Stimulated activated CD8-positive, alpha-beta memory T cell treated with anti-CD3 and anti-CD28 coated beads, Interleukin-15, amount 100 ng/mL, for 1 hour (primary cell): ENCODE data around the gene LSS.
"Not testable (repeated sequence)": the region's sequence is repeated elsewhere in the genome, so short reads cannot be mapped to it uniquely, and the experiment has no call there.

Source experiments
- DNase-seq: peaks from one replicate; pipeline ENCODE4 v3.0.0-alpha.2; 2020; ENCODE audit warnings: low read depth

LSS gene

DNA sequence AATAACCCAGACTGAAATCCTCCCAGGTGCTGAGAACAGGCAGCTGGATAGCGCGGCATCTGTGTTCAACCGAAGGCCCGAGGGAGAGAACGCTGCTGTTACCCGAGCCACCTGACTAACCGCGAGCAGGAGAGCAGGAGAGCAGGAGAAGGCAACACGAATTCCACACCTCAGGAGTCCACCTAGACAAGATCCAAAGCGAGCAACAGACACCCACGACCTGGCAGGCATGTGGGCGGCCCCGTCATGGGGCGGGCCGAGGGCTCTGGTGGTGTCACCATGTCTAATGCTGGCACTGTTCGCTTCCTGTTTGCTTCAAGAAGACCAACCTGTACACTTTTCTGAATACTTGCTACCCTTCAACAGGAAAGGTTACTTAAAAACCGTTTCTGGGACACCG, 23.4 kb downstream of the LSS start:
- DNase-seq, result no peak

DNA sequence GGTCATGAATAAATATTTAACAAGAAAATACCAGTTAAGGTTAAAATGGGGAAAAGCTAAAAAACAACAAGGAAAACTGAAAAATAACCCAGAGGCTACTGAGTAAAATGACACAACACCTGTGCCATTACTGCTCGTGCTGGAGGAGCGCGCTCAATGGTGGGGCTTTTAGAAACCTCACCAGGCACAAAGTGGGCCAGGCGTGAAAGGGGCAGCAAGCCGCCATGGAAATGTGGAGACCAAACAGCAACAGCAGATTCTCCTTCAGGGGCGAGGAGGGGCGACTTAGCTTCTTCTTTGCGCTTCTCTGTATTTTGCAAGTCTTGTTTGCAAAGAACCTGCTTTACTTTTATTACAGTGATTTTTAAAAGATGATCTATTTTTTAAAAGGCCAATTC, 25.4 kb downstream of the LSS start:
- no peak for DNase-seq

DNA sequence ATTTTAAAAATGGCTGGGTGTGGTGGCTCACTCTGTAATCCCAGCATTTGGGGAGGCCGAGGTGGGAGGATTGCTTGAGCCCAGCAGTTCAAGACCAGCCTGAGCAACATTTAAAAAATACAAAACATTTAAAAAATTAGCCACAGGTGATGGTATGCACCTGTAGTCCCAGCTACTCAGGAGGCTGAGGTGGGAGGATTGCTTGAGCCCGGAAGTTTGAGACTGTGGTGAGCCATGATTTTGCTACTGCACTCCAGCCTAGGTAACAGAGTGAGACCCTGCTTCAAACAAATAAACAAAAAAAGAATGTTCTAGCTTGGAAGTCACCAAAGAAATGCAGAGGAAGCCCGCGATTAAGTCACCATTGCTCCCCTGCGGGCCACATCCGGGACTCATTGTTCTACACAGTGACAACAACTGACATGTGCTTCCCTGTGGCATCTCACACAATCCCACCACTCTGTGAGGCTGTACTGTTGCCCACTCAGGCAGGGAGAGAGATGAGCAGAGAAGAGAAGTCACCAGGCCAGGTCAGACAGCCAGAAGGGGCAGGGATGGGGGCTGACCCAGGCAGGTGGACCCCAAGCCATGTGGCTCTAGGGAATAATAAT, 25.9 kb downstream of the LSS start:
- DNase-seq, result no peak

DNA sequence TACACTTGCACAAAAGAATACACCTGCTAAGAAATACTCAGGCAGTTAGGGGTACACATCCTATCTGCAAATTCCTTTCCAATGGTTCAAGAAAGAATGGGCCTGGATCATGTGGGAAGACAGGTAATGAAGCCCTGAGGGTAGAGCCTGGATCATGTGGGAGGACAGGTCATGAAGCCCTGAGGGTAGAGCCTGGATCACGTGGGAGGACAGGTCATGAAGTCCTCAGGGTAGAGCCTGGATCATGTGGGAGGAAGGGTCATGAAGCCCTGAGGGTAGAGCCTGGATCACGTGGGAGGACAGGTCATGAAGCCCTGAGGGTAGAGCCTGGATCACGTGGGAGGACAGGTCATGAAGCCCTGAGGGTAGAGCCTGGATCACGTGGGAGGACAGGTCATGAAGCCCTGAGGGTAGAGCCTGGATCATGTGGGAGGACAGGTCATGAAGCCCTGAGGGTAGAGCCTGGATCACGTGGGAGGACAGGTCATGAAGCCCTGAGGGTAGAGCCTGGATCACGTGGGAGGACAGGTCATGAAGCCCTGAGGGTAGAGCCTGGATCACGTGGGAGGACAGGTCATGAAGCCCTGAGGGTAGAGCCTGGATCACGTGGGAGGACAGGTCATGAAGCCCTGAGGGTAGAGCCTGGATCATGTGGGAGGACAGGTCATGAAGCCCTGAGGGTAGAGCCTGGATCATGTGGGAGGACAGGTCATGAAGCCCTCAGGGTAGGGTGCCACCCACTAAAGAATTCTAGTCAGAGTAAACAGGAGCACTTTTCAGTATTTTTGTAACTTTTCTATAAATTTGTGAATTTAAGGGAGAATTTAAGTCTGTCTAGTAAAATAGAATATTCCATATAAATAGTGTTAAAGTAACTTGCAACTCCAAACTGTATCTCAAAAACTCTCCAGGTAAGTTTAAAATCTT, 27.4 kb downstream of the LSS start:
- DNase-seq, result not testable (repeated sequence)

DNA sequence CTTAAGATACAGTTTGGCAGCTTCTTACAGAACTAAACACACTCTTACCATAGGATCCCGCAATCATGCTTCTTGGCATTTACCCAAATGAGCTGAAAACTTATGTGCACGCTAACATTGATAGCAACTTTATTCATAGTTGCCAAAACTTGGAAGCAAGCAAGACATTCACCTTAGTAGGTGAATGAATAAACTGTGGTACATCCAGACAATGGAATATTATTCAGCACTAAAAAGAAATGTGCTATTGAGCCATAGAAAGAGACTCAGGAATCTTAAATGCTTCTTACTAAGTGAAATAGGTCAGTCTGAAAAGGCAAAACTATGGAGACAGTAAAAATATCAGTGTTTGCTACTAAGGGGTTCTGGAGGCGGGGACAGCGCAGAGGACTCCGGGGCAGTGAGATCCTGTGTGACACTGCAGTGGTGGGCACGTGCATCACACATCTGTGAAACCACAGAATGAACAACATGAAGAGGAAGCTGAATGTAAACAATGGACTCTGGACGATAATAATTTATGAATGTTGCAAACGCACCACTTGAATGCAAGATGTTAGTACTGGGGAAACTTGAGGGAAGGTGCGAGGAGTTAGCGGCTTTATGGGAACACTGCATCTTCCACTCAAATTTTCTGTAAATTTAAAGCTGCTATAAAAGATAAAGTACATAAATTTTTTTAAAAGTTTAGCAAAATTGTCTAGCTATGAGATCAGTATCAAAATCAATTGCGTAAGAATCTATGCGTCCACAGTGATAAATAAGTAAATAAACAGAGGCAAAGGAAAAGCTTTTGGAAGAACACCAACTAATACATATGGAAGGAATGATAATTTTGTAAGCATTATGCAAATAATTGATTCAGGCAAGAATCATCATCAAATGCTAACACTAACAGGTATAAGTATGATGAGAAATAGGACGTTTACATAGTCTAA, 28.9 kb downstream of the LSS start:
- DNase-seq, result no peak

DNA sequence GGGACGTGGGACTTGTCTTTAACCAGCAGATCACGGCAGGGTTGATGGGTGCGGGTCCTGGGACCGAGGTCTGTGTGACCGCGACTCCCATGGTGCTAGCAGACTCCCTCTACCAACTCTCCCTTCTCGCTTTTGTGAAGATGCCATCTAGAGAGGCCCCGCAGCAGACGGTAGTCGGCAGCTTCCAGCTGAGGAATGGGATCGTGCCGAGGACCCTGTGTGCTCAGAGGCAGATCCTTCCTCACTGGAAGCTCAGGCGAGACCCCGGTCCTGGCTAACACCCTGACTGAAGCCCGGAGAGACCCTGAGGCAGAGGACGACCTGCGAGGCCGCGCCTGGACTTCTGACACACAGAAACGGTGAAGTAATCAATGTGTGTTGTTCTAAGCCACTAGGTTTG, 31.8 kb downstream of the LSS start:
- DNase-seq, result no peak

DNA sequence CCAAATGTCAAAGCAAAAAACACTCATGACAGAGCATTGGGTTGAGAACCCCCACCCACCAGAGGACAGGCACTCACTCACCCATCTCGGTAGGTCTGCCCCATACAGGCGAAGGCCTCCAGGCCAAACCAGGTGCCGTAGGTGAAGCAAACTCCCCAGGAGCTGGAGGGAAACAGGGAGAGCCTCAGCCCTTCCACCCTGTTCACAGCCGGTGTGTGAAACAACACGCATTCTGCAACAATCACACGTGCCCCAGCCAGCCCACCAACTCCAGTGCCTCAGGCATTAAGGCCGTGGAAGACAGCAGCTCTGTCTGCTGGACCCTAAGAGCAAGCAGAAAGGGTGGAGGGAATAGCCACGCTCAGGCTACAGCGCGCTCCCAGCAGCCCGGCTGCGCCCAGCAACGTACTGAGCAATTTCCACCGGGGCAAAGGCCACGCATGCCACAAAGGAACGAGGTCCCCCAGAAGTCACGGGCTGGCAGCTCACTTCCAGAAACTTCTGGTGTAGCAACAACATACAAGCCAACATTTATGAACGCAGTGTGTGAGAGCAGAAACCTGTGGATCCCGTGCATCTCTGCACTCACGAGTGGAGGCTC, 32.9 kb downstream of the LSS start:
- DNase-seq, result no peak

DNA sequence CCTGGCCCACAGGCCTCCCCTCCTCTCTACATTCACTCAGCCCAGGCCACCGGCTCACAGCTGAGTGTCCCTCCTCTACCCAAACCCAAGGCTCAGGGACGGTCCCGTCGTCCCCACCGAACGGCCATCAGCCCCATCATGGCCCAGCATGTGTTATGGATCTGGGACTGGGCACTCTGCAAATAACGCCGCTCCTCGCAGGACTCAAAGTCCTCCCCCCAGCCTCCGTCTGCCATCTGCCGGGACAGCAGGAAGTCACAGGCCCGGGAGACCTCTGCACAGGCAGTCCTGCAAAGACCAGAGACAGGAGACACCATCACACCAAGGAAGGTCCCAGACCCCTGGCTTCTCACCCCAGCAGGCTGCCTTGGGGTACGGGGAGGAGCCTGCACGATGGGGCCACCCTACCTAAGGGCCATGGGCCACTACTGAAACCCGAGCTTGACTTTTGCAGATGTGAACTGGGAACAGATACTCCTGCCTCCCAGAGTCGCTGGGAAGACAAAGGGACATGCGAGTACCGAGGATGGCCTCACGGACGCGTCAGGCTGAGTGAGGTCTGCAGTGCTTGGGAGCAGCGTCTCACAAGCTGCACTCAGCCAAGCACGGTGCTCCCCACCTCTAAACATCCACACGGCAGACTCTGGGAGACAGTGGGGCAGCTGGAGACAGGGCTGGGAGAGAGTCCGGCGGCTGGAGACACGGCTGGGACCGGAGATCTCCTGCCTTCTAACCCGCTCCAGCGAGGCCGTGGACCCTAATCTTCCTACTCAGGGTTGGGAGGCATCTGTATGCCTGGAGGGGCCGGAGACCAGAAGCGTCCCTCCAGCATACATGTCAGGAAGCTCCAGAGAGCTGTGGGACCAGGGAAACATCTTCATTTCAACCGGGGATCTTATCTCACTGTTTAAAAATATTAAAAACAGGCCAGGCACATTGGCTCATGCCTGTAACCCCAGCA, 33.9 kb downstream of the LSS start:
- no peak for DNase-seq

DNA sequence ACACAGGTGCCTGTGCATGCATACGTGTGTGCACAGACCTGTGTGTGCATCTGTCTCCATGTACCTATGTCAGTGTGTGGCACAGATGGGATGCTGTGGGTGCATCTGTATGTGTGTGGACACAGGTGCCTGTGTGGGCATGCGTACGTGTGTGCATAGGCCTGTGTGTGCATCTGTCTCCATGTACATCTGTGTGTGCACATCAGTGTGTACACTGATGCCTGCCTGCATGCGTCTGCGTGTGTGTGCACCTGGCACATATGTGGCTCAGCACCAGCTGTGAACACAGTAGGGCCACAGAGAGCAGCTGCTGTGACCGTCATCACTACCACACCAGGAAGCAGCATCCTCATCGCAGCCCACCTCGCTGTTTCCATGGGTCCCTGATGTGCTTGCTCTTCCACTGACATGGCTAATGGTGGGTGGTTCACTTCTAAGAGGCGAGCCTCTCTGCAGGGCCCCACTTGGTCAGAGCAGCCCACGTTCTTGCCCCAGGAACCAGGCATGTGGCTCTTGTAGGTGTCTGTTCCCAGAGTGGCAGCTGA, 34.7 kb downstream of the LSS start:
- no peak for DNase-seq

DNA sequence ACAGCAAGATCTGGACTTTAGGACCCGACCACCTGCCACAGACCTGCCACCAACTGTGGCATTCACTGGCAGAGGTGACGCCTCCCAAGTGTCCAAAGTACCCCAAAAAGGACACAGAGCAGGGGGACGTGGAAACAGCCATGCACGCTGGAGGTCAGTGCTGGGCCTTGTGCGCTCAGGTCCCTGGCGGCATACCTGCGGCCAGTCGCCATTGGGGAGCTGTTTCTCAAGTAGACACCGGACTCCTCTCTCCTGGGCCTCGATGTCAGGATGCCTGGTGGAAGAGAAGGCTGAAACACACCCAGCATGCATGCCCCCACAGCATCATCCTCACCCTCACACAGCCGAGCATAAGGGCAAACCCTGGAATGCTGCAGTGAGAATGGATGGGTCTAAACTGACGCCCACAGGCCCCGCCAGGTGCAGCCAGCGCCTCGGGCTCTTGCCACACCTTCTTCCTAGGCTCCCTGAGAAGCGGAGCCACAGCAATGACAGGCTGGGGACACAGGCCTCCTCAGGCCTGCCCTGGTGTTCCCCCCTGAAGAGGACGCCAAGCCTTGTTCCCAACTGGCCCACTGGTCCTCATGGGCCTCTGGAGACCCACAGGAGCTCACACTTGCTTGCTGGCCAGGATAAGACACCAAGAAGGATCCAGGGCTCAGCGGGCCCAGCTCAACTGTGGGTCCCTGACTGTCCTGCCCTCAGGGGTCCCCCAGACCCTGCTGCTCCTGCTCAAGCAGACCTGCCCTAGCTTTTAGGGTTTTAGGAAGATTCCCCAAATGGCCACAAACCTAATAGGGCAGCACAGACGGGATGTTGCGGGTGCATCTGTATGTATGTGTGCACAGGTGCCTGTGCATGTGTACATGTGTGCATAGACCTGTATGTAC, 36.6 kb downstream of the LSS start:
- no peak for DNase-seq

DNA sequence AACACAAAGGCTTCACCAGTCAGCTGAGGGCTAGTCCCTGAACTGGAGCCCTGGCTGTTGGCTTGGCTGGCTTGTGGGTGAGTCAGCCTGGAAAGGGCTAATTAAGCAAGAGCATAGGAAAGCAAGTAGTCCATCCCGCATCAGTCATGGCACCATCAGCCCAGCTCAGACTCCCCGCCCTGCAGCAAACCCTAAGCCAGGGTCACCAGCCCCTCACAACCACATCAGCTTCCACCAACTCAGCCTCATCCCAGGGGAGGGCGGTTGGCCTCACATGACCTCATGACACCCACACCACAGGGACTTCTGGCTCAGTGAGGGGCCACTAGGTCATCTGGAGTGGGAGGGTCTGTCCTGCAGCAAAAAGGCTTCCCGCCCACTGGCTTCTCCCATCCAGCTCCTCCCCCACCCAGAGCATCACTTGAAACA, 37.3 kb downstream of the LSS start:
- no peak for DNase-seq

DNA sequence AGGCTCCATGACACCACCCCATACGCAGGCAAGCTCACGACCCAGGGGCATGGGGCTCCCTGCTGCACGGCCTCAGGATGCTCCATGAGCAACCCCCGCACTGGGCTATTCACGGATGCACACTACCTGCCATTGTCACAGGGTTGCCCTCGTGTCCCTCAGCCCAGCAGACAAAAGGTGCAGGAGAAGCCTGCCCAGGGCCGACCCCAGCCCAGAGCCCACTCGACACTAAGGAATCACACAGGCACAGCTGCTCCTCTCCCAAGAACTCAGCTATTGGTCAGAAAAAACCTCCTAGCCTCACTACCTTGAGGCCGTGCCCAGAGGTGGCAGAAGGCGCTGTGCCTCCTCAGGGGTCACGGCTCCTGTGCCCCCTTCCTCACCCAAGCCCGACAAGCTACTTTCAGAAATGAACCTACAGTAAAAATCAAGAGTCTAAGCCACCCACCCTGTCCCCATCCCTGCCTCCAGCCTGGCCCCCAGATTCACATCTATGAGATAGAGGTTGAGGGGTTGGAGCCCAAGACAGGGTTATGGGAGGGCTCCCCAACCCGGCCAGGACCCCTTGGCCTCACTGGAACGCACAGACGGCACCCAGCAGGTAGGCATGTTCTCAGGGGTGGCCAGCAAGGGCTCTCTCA, 38.0 kb downstream of the LSS start:
- no peak for DNase-seq

DNA sequence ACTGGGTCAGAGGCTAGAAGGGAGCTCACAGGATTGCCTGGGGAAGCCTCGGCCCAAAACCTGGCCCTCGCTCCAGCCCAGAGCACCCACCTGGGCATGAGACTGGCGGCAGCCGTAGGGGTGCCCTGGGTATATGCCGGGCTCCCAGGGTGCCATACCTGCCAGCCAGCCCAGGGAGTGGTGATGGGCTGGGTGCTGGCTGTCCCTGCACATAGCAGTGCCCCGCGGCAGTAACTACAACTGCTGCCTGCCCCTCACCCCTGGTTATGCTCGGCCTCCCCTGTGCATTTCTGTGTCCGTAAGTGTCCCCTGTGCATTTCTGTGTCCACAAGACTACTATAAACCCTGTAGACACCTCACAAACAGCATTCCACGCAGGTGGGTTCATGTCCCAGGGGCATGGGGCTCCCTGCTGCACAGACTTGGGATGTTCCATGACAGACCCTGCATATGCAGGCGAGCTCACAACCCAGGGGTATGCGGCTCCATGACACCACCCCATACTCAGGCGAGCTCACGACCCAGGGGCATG, 38.5 kb downstream of the LSS start:
- no peak for DNase-seq

DNA sequence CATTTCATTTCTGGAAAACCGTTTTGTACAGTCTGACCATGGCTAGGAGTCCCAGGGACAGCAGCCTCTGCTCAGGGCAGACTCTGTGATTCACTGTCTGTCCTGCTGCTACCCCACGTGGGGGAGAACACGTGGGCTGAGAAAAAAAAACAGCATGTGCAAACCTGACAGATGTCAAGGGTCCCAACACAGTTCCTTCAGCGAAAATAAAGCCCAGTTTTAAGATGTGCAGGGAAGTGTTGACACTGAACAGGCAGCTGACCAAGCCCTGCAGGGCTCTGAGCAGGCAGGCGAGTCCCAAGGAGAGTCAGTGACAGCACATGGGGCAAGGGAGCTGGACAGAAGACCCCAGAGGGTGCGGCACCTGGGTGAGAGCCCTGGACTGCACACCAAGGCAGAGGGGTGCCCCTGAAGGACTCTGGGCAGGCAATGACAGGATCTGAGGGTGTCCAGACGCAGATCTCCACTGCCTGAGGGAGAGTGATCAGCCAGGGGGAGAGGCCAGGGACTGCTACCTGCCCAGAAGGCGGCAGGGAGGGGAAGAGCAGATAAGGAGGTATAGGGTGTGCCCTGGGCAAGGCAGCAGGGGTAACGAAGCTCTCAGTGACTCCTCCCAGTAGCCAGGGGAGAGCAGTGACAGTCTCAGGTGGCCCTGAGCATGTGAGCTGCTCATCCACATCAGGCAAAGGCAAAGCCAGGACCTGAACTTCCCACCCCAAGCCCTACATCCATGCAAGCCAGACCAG, 39.2 kb downstream of the LSS start:
- DNase-seq, result no peak

DNA sequence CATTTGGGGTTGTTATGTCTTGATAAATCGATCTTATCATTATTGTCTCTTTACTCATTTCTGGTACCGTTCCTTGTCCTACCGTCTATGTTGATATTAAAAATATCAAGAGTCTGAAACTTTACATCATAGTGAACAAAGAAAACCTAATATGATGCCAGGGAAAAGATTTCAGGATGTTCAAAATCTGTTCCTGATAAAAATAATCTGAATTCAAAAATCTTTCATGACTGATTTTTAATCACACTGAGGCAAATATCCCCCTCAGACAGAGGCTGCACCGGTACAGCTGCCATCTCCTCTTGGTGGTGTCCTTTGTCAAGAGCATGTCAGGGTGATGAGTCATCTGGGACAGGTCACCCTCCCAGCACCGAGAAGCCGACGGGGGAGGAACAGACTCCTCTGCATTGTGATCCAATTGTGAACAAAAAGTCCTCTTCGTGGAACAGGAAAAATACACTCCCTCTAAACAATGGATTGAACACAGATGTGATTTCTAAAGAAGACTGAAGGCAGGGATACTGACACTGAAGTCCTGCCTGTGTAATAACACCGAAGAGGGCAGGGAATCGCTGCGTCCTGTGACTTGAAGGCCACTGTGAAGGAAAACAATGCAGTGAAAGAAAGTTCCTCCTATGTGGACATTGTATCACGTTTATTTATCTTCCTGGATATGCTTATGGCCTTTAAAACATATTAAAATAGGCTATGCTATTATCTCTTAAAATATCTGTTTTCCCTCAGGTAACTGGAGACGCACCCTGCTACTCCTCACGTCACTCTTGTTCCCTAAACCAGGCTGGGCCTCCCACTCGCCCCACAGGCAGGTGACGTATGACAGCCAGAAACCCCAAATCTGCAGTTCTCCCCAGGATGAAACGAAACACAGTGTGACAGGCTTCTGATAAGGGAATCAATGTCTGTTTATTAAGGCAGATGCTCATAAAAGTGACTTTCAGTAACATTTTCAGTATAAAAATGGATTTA, 40.1 kb downstream of the LSS start:
- DNase-seq, result no peak

DNA sequence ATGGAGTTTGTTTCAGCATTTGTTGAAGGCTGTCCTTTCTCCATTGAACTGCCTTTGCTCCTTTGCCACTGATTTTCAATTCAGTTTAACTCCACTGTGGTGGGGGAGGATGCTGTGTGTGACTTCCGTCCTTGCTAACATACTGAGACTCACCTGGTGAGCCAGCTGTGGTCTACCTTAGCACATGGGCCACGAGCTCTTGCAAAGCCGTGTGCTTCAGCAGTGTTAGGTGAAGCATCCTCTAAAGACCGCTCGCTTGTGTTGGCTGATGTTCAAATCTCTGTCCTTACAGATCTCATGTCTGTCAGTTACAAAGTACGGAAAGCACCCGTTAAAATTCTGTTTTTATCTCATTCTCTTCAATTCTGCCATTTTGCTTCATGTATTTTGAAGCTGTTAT, 40.8 kb downstream of the LSS start:
- no peak for DNase-seq

DNA sequence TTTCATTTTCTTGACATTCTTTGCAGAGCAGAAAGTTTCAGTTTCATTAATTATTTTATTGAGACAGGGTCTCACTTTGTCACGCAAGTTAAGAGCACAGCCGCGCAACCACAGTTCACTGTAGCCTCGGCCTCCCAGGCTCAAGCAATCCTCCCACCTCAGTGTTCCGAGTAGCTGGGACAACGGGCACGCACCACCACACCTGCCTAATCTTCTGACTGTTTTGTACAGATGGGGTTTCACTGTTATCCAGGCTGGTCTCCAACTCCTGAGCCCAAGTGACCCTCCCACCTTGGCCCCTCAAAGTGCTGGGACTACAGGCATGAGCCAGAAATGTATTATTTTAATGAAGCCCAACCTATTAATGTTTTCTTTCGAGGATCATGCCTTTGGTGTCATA, 41.3 kb downstream of the LSS start:
- no peak for DNase-seq
